HepG2 (cell line): ENCODE measurements around the gene KLHL21. TPM values are rescaled to one million over a fixed set of nuclear protein-coding genes. Genes with fewer than 3 reads are reported as not detected.
A peak's percentile ranks its signal among the peaks of the same experiment; 100 is the strongest.

Experiments
- BATF2 ChIP-seq: sonication (generic); formaldehyde crosslinking; IDR thresholded peaks from 2 replicates; pipeline ENCODE4 v1.8.0; 2022; ENCODE audit warnings: mild to moderate bottlenecking, missing genetic modification reagents, moderate library complexity
- BRCA1 ChIP-seq: sonication (generic); formaldehyde crosslinking; IDR thresholded peaks from 2 replicates; pipeline ENCODE4 v1.4.0; 2020; ENCODE audit warnings: missing genetic modification reagents
- CBFB ChIP-seq: sonication (generic); formaldehyde crosslinking; IDR thresholded peaks from 2 replicates; pipeline ENCODE4 v1.4.0; 2020; ENCODE audit warnings: missing genetic modification reagents
- CSRNP1 ChIP-seq: sonication (generic); formaldehyde crosslinking; IDR thresholded peaks from 2 replicates; pipeline ENCODE4 v1.8.1; 2023; ENCODE audit warnings: mild to moderate bottlenecking, missing genetic modification reagents
- ETV5 ChIP-seq: IDR thresholded peaks from 2 replicates; pipeline ENCODE4 v1.6.1; 2018; ENCODE audit warnings: missing biosample characterization, missing genetic modification reagents, inconsistent platforms, borderline replicate concordance
- GZF1 ChIP-seq: sonication (generic); formaldehyde crosslinking; IDR thresholded peaks from 2 replicates; pipeline ENCODE4 v1.5.1; 2020; ENCODE audit warnings: mild to moderate bottlenecking, missing genetic modification reagents
- MXI1 ChIP-seq: IDR thresholded peaks from 3 replicates; pipeline ENCODE4 v1.6.1; 2012; ENCODE audit warnings: low read depth, low read length, inconsistent platforms, borderline replicate concordance
- MZF1 ChIP-seq: sonication (generic); formaldehyde crosslinking; IDR thresholded peaks from 2 replicates; pipeline ENCODE4 v1.8.1; 2023; ENCODE audit warnings: mild to moderate bottlenecking, missing genetic modification reagents, borderline replicate concordance
- PHF21A ChIP-seq: sonication (generic); formaldehyde crosslinking; IDR thresholded peaks from 2 replicates; pipeline ENCODE4 v1.5.0; 2020; ENCODE audit warnings: mild to moderate bottlenecking, missing genetic modification reagents
- REST ChIP-seq, 2 experiments: IDR thresholded peaks; 2 replicates each; pipeline ENCODE4 v1.6.1; 2011 to 2012; ENCODE audit warnings: low read length in 2 of 2, borderline replicate concordance in 1 of 2, low read depth in 1 of 2, mild to moderate bottlenecking in 1 of 2, moderate library complexity in 1 of 2
- SMARCE1 ChIP-seq: fragments of 450-650 bp; IDR thresholded peaks from 2 replicates; pipeline ENCODE4 v1.6.1; 2017; ENCODE audit warnings: borderline replicate concordance
- TOE1 ChIP-seq: sonication (generic); formaldehyde crosslinking; IDR thresholded peaks from 2 replicates; pipeline ENCODE4 v1.4.0; 2020; ENCODE audit warnings: mild to moderate bottlenecking, missing genetic modification reagents
- ZBTB3 ChIP-seq: sonication (generic); formaldehyde crosslinking; IDR thresholded peaks from 2 replicates; pipeline ENCODE4 v1.4.0; 2020; ENCODE audit warnings: low read depth, mild to moderate bottlenecking, moderate library complexity, missing genetic modification reagents, borderline replicate concordance
- ZNF121 ChIP-seq: sonication (generic); formaldehyde crosslinking; IDR thresholded peaks from 2 replicates; pipeline ENCODE4 v1.5.0; 2020; ENCODE audit warnings: mild to moderate bottlenecking, missing genetic modification reagents
- ZNF337 ChIP-seq: sonication (generic); formaldehyde crosslinking; IDR thresholded peaks from 2 replicates; pipeline ENCODE4 v1.5.1; 2020; ENCODE audit warnings: missing genetic modification reagents, low read depth, mild to moderate bottlenecking, borderline replicate concordance
- ZNF574 ChIP-seq: sonication (generic); formaldehyde crosslinking; IDR thresholded peaks from 2 replicates; pipeline ENCODE4 v1.4.0; 2020; ENCODE audit warnings: missing genetic modification reagents
- ZNF614 ChIP-seq: IDR thresholded peaks from 2 replicates; pipeline ENCODE4 v1.6.1; 2018; ENCODE audit warnings: missing biosample characterization, missing genetic modification reagents, inconsistent platforms, borderline replicate concordance
- ZNF616 ChIP-seq: sonication (generic); formaldehyde crosslinking; IDR thresholded peaks from 2 replicates; pipeline ENCODE4 v1.5.0; 2020; ENCODE audit warnings: low read depth, mild to moderate bottlenecking, missing genetic modification reagents
- ZNF761 ChIP-seq: sonication (generic); formaldehyde crosslinking; conservative IDR thresholded peaks from 2 replicates; pipeline ENCODE4 v1.4.0; 2020; ENCODE audit warnings: mild to moderate bottlenecking, missing genetic modification reagents
- ZNF775 ChIP-seq: sonication (generic); formaldehyde crosslinking; IDR thresholded peaks from 2 replicates; pipeline ENCODE4 v1.4.0; 2020; ENCODE audit warnings: missing genetic modification reagents, mild to moderate bottlenecking, moderate library complexity, borderline replicate concordance
- ZSCAN30 ChIP-seq: sonication (generic); formaldehyde crosslinking; IDR thresholded peaks from 2 replicates; pipeline ENCODE4 v1.5.0; 2020; ENCODE audit warnings: mild to moderate bottlenecking, missing genetic modification reagents
- polyA plus RNA-seq, 8 experiments: library from polyadenylated mRNA; depleted of rRNA in 3 of 8; stranded (reverse) in 7 of 8; unstranded in 1 of 8; fragments of >200 nt; fragmentation: Illumina TruSeq in 4 of 8; extraction: Trizol in 4 of 8; gene quantifications; 2 replicates each; pipeline versions ENCODE4 v1.2.1 to v1.2.3, GENCODE V29; 2011 to 2016; ENCODE audit warnings: low read depth in 4 of 8, missing spikeins in 1 of 8, mixed read lengths in 1 of 8; ENCODE audit not compliant: insufficient read depth in 1 of 8
- total RNA-seq, 5 experiments: library from RNA; depleted of rRNA; stranded (reverse); fragments of >200 nt; fragmentation: Illumina TruSeq; extraction: Trizol; gene quantifications; 2 replicates each; pipeline ENCODE4 v1.2.3, GENCODE V29; 2016; ENCODE audit warnings: low read depth in 1 of 5

KLHL21 gene
- total and polyA plus RNA-seq, 2 of the 13 experiments (the other 11 are each of a cell fraction or from before 2014, with no cell fraction given): 14.8 to 25.0 TPM

DNA sequence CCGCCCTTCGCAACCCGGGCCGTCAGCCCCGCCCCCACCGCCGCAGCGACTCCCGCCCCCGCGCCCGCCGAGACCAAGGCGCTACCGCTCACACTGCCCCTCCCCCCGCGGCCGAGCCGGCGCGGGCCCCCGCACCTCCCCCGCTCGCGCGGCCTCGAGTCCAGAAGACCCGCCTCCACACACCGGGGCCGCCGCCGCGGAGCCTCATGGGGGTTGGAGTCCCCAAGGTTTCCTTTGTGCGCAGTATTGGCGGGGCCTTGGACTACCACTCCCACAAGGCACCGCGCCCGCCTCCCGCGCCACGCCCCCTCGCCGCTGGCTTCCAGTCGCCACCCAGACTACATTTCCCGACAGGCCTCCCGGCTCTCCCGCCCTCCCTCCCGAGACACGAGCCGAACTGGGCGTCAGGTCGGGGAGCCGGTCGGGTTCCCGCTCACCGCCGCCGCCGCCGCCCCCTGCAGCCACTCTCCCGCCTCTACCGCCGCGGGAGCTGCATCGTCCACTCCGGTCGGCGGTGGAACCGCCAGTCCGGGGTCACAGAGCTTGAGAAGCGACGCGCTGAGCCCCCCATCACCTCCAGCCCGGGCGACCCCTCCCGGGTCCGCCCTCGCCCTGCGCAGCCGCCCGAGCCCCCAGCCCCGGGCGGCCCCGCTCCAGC lies 10.8 kb upstream of the KLHL21 start, which contains the start of gene PHF13 (continued):
- TF ChIP-seq BATF2 (CRISPR knock-in tag) (no peak), ZBTB3 (CRISPR knock-in tag) (no peak), ZNF616 (0 out of 2 replicates have a peak, but pooled peaks have one; percentile 6), ZNF337 (CRISPR knock-in tag) (no peak), ZNF775 (no peak), MXI1 (peak; percentile 59; the same call in 1 of the 3 replicates), TOE1 (CRISPR knock-in tag) (no peak), BRCA1 (CRISPR knock-in tag) (no peak), ZNF574 (CRISPR knock-in tag) (peak; percentile 94), CSRNP1 (0 out of 2 replicates have a peak, but pooled peaks have one; percentile 44), ETV5 (CRISPR knock-in tag) (no peak), ZNF761 (CRISPR knock-in tag) (no peak), MZF1 (CRISPR knock-in tag) (no peak), REST (IDR thresholded peaks at IDR 0.05; ENCODE audit: borderline replicate concordance in 1 of 2, low read depth in 1 of 2, low read length in 2 of 2) (no peak; a peak in 1 of 4 replicates), ZNF121 (no peak), ZNF614 (CRISPR knock-in tag) (no peak; the same call in 1 of the 2 replicates), ZSCAN30 (CRISPR knock-in tag) (no peak), PHF21A (CRISPR knock-in tag) (no peak), SMARCE1 (no peak), GZF1 (CRISPR knock-in tag) (no peak), CBFB (peak; percentile 47; the same call in 1 of the 2 replicates)
